SK-N-MC (cell line): ENCODE measurements around the gene PTPRJ.

Source experiments
- EZH2 ChIP-seq: fragments of 200-600 bp; sonication (generic); IDR thresholded peaks from one replicate; pipeline ENCODE4 v1.6.1; 2017; ENCODE audit warnings: antibody characterized with exemption
- FOXP2 ChIP-seq: optimal IDR thresholded peaks from 2 replicates; pipeline ENCODE3; 2011; ENCODE audit warnings: mild to moderate bottlenecking, moderate library complexity; ENCODE audit not compliant: insufficient read depth; ENCODE audit errors: extremely low read length, control extremely low read depth
- POLR2AphosphoS5 ChIP-seq: IDR thresholded peaks from 2 replicates; pipeline ENCODE4 v1.6.1; 2012; ENCODE audit warnings: mild to moderate bottlenecking, low read depth, low read length, borderline replicate concordance

DNA sequence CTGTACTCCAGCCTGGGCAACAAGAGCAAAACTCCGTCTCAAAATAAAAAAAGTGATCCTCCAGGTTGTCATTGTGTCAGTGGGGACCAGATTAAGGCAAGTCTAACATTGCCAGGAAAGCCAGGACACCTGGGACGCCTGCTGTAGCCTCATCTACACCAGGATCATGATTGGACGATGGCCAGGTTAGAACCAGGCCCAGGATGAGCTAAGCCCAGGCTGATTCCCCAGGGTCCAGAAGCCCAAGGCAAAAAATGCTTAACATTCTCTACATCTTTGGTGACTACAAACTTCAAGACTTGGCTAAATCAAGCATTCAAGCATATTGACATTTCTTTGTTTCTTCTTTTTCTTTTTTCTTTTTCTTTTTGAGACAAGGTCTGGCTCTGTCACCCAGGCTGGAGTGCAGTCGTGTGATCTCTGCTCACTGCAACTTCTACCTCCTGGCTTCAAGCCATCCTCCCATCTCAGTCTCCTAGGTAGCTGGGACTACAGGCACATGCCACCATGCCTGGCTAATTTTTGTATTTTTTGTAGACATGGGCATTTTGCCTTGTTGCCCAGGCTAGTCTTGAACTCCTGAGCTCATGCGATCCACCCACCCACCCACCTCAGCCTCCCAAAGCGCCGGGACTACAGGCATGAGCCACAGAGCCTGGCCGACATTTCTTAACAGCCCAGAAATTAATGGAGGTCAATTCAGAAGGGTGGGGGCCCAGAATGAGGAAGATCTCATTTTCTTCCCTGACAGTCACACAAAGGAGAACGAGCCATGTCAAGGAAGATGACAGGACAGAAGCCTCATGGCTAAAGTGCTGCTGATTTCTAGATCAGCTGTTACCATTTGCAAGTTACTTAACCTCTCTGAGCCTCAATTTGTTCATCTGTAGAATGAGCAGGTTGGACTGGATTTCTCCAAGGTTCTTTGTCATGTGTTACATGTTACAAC is 12.5 kb upstream of the PTPRJ start:
- no peak for TF ChIP-seq POLR2AphosphoS5
- TF ChIP-seq EZH2: no peak
- TF ChIP-seq FOXP2: no peak
